SK-N-MC (cell line): Measurements from ENCODE around the gene CFAP90.

Experiments
- EZH2 ChIP-seq: fragments of 200-600 bp; sonication (generic); IDR thresholded peaks from one replicate; pipeline ENCODE4 v1.6.1; 2017; ENCODE audit warnings: antibody characterized with exemption
- POLR2AphosphoS5 ChIP-seq: IDR thresholded peaks from 2 replicates; pipeline ENCODE4 v1.6.1; 2012; ENCODE audit warnings: mild to moderate bottlenecking, low read depth, low read length, borderline replicate concordance

- TF ChIP-seq POLR2AphosphoS5 (no peak), EZH2 (no peak)
Measured at GRCh38 chr5:7852542-7852941, 1.6 kb upstream of the CFAP90 start.
